NCI-H2081 treated with DMSO at 0.1 percent for 48 hours (cell line): ENCODE data around the gene CLDN11.
A peak's percentile ranks its signal among the peaks of the same experiment; 100 is the strongest.

ENCODE experiments used
- DNase-seq: peaks from one replicate; lab custom pipeline; 2025; lab: John Stamatoyannopoulos, UW

The CLDN11 gene

DNA sequence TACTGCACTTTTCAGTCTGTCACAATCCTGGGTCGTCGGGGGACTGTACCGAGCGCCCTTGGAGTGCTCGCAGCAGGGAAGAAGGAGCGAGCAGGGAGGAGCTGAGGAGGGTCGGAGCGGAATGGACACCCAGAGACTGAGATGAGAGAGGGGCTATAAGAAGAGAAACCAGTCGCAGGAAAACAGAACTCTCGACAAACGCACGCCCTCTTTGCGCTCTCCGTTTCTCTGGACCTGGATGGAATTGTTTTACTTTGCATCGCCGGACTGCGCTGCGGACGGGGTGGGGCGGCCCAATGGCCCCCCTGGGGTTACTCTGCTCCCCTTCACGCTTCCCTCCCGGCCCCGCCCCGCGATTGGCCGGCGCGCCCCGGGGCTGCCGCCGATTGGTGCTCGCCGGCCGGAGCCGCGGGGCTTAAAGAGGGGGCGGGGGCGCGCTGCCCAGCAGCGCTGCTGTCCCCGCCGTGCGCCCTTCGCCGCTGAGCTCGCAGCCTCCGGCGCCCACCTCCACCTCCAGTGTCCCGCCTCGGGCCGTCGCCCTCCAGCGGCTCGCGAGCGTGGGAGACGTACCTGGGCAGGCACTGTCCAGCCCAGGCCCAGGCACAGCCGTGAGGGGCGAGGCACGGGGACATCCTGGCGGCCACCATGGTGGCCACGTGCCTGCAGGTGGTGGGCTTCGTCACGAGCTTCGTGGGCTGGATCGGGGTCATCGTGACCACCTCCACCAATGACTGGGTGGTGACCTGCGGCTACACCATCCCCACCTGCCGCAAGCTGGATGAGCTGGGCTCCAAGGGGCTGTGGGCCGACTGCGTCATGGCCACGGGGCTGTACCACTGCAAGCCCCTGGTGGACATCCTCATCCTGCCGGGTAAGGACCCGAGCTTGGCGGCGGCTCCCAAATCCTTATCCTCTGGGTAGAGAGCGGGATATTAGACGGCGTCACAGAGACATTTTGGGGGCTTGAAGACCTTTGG is at the start of gene CLDN11:
CLDN11 (plus strand) TSS at position 447 of the 977 bp plus-strand sequence; CDS start at position 646, 199 bp downstream.
- DNase-seq, result no peak

DNA sequence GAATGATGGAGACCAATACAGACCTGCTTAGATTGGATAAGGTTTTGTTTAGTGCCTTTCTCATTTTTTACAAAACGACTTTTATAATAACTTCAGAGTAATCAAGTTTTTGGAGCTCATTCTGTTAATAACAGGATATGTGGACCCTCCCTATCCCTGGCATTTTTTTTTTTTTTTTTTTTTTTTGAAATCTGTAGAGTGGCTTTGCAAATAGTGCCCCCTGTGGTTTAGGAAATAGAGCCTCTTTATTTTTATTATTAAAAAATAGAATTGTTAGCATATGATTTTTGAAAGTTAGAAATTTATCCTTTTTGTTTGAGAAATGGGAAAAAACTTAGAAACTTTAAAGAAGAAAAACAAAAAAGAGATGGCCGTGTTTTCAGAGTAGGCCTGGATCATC is 49.7 kb upstream of the CLDN11 start:
- no peak for DNase-seq

DNA sequence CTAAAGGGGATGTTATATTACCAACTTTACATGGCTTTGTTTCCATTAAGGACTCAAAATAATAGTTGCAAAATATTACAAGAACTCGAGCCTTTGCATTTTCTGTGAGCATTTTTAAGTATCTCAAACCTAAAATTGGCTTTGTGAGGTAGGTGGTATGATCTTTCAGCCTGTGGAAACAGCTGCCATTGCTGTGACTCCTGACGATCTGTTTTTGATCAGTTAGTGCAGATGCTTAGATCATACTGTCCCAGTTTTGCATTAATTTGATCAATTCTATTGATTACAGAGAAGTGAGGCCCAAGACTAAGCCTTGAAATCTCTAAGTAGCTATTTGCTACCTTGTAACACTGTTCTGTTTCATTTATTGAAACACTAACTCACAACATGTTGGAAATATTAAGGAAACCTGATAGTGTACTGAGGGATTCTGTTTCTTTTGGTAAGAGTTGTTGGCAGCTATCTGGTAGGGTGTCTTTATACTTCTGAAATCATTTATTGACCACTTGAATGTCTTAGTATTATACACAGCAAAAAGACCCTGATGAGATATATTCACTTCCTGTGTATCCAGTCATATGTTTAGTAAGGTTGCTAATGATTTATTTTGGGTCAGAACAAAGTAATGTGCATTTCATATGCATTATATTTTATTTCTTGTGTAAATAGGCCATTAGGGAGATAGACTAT is 46.3 kb upstream of the CLDN11 start:
- DNase-seq, result no peak

DNA sequence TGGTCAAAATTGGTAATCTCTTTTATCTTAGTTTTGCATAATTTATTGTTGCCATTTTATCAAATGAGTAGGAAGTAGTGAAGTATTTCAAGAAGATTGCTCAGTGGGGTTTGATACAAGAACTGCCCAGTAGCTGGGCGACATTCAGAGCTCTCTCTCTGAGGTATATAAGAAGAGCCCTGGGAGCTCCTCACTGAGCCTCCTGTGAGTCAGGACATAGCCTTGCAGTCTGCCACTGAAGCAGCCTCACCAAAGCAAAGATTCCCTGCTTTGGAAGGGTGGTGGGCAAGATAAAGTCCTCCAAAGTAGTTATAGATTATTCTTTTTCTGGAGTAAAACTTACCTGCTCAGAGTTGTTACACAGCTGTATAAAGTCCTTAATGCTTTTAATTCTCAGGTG is 35.1 kb upstream of the CLDN11 start:
- no peak for DNase-seq

DNA sequence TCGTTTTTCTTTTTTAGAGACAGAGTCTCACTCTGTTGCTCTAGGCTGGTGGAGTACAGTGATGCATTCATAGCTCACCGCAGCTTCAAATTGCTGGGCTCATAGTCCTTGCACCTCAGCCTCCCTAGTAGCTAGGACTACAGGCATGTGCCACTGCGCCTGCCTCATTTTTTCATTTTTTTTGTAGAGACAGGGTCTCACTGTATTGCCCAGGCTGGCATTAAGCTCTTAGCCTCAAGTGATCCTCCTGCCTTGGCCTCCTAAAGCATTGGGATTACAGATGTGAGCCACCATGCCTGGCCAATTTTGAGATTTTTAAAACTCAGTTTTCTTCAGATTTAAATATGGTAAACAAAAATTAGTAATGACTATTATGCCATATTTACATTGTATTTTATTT is 32.2 kb upstream of the CLDN11 start:
- no peak for DNase-seq

DNA sequence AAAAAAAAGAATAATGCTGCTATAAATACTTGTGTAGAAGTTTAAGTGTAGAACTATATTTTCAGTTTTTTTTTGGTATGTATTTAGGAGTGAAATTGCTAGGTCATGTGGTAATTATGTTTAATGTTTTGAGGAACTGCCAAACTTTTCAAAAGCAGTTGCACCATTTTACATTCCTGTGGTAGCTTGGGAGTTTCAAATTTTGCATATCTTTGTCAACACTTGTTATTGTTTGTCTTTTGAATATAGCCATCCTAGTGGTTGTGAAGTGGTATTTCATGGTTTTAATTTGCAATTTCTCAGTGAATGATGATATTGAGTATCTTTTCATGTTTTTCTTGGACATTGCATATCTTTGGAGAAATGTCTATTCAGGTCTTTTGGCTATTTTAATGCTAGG is 30.7 kb upstream of the CLDN11 start:
- DNase-seq, result no peak

- DNase-seq, result no peak
Observed at GRCh38 chr3:170391108-170391507, 27.6 kb upstream of the CLDN11 start.

DNA sequence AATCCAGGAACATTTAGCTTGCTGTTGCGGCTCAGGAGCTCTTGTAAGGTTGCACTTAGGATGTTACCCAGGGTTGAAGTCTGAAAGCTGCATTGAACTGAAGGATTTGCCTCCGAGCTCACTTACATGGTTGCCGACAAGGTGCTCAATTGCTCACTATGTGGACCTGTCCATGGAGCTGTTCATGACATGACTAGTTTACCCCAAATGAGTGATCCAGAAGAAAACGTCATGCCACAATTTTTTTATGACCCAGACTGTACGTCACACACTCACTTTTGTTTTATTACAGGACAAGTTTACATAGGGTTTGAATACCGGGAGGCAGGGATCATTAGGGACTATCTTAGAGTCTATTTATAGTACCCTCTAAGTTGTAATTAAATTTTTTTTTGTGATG is 21.0 kb upstream of the CLDN11 start:
- no peak for DNase-seq

DNA sequence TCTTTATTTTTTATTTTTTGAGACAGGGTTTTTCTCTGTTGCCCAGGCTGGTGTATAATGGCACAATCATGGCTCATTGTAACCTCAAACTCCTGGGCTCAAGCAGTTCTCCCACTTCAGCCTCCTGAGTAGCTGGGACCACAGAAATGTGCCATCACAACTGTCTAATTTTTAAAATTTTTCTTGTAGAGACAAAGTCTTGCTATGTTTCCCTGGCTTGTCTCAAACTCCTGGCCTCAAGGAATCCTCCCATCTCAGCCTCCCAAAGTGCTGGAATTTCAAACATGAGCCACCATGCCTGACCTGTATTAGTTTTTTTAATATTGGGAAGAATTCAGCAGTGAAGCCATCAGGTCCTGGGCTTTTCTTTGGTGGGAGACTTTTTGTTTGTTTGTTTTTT is 13.6 kb upstream of the CLDN11 start:
- DNase-seq, result no peak

DNA sequence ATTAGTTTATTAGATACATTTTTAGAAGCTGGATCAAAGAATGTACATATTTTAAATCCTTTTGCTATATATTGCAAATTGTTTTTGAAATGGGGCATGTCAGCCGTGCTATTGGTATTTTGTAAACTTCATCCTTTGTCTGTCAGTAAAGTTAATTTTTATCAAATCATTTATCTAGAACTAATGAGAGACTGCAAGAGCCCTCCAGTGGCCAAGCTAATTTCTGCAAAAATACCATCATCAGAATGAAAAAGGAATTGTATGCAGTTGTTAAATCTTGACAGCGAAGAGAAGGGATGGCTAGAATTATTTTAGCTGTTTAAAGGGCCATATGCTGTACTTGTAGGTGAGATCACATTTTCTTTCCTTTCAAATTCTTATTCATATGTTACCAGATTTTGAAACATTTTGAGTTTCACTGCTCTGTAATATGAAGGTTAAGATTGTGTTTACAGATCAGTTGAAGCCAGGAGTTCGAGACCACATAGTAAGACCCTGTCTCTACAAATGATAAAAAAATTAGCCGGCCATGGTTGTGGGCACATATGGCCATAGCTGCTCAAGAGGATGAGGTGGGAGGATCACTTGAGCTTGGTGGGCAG is 8.1 kb upstream of the CLDN11 start:
- no peak for DNase-seq

- no peak for DNase-seq
Observed at GRCh38 chr3:170413291-170413690, 5.4 kb upstream of the CLDN11 start.

DNA sequence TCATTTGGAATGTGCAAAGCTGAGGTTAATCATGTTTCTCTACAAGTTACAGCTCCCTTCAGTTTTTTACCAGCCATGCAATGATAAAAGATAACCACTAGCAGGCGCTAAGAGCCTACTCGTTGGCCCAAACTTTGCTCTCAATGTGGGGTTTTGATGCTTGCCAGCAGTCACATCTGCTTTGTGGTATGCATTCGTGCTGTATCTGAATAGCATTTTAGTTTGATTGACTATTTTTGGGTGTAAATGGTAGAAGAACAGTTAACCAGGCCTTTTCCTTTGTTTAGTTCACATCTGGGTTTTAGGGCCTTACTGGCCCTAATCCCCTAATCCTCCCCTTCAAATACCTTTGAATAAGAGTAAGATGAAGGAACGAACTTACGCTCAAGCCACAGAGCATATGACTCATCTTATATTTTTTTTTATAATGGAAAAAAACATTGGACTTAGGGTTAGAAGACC is 4.4 kb upstream of the CLDN11 start:
- peak; percentile 65 for DNase-seq

DNA sequence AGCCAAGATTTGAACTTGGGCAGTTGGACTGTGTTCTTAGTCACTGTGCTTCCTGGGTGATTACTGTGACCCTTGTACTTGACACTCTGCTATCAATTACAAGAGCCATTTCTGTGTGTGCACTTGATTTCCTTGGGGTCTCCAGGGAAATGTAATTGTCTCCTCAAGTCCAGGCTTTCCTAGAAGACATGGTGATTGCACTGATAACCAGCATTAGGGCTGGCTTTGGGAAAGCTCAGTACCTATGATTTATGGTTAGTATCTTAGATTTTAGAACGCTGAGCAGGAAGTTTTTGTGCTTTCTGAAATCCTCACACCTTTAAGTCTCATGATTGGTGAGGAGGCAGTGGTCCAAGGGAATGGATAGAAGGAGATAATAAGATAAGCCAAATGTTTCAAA is 1.6 kb upstream of the CLDN11 start:
- DNase-seq, result no peak

GRCh38 chr3:170419557-170420087 is 954 bp downstream of the CLDN11 start:
- no peak for DNase-seq

GRCh38 chr3:170420307-170420821 is 1.7 kb downstream of the CLDN11 start:
- DNase-seq, result no peak

DNA sequence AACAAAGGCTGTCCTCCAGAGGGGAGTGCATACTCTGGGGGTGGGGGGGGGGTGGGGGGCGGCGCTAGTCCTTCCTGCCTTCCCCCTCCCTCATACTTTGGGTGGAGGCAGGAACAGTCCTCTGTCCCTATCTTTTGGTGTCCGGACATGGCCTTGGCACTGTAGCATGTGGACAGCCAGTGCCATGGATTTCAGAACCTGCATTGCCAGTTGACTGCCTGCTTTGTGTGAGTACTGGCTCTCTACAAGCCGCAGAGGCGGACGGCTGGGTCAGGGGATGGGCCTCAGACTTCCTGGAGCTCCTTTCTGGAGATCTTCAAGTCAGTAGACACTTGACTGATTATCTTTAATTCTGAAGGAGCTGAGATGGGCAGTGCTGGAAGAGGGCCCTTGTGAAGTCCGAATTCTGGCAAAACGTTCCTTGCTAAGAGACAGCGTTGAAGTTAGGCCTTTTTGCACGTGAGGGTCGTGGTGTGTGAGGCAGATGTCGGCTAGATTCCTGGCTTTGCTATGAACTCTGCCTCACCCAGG is 2.5 kb downstream of the CLDN11 start:
- DNase-seq, result no peak

- DNase-seq, result no peak
Observed at GRCh38 chr3:170421758-170422157, 3.1 kb downstream of the CLDN11 start.

DNA sequence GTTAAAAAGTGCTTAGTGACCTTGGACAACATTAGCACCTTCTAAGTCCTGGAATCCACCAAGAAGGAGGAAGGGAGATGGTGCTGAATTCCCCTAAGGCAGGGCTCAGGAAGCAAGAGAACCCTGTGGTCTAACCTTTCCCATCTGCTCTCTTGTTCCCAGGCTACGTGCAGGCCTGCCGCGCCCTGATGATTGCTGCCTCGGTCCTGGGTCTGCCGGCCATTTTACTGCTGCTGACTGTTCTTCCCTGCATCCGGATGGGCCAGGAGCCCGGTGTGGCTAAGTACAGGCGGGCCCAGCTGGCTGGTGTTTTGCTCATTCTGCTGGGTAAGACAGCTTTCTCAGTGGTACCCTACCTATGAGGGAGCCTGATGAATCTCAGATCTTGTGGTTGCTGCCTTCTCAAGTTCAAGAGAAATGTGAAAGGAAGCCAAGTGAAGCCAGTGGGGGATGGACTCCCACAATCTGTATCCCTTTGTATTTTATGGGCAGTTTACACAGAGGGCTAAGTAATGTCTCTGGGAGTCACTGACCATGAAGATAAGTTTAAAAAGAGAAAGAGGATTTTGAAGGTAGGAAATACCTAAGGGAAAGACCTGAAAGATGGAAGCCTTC is 4.4 kb downstream of the CLDN11 start:
- no peak for DNase-seq

DNA sequence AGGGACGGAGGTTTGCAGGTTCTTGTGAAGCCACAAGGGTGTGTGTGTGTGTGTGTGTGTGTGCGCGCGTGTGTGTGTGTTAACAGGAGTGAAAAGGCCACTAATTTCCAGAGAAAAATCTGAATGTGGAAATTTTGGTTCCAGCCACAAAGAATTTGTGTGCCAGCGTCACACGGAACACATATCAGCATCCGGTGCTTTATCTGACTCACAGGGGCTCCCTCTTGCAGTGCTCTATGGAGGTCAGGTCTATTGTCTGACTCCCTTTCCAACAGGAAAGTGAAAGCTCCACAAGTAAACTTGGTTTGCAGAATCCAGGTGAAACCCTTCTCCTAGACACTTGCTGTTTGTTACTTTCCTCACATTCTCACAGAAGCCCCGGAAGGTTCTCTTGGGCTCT is 6.2 kb downstream of the CLDN11 start:
- DNase-seq, result no peak

DNA sequence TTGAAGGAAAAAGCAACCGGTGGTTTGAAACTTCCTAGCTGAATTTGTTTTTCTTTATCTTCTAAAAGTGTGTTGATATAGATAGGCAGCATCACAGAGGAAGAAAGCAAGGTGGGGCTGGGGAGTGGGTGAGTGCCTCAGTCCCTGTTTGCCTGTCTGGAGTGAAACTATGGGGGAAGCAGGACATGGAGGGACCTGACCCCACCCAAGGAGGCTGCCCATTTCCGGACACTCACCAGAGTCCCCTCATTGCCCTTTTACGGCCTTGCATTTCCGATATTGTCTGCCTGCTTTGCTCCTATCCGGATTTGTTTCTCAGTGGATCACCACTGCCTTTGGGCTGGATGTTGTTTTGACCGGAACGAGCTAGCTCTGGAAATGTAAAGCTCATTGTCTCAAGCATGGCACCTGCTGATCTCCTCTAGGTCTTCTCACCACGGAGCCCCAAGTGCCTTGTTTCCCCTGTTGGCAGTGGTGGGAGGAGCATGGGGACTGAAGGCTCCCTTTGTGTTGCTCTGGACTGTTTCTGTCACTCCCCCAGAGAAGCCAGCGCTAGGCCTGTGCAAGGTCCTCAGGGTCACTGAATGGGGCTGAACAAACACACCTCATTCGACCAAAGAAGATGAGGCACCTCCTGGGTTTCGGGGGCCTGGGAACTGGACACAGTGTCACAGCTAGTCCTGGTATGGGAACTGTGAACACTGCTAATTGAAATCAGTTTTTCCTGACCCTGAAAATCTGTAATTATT is 7.0 kb downstream of the CLDN11 start:
- no peak for DNase-seq
